8988T (cell line): ENCODE results near the gene MRPL16.
"Not testable (repeated sequence)": the region's sequence is repeated elsewhere in the genome, so short reads cannot be mapped to it uniquely, and the experiment has no call there.

ENCODE experiments used
- DNase-seq: peaks from one replicate; pipeline ENCODE4 v3.0.0; 2011

Gene MRPL16

DNA sequence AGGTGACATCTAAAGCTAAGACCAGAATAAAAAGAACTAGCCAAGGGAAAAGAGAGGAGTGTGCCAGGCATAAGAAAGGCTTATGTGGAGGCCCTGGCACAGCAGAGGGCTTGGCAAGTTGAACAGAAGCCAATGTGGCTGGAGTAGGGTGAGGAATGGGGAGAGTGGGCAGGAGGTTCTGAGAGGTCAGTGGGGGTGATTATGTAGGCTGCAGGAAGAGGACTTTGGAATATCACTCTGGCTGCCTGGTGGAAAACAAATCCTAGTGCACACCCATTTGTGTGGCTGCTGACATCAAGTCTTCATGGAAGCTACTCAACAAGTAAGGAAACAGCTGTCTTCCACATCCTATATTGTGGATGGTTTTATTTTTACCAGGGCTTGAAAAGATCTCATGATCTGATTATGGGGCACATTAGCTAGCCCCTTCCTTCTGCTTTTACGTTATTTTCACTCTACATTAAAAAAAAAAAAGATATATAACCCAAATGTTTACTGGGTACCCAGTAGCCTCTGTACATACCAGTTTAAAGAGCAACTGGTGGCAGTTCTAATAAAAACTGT is 3.4 kb downstream of the MRPL16 start:
- no peak for DNase-seq

DNA sequence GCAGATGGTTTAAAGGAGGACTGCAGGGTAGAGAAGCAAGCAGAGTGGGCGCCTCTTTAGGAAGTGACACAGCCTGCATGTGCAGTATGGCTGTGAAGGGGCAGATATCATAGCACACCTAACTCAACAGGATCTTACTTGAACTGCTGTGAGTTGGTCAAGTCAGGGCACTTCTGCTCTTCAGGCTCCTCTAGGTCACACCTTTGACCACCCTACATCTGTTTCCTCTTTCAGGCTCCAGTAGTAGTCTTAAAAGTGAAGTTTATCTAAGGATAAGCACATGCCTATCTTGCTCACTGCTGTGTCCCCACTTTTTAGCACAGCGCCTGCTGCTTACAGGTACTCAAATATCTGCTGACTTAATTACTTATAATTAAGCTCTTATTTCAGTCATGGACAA is 6.5 kb downstream of the MRPL16 start:
- no peak for DNase-seq

DNA sequence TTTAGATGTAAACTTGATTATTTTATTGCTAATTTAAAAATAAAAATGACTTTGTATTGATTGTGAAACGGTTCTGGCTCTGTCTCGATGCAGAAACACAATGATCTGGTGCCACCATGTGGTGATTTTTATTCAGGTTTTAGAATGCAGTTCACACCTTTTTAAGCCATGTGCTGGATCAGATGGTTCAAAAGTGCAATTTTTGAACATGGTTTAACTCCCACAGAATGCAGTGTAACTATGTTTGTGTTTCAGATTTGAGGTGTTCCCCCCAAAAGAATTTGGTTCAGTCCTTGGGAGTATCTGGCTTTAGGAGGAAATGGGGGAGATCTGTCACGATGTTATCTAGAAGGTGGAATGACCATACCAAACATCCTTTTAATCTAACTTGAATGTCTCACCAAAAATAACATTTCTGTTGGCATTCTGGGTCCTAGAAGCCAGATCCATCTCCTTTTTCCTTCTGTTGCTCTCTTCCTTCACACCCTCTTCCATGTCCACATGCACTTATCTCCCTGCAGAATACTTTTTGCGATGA is 7.9 kb downstream of the MRPL16 start:
- DNase-seq, result no peak

DNA sequence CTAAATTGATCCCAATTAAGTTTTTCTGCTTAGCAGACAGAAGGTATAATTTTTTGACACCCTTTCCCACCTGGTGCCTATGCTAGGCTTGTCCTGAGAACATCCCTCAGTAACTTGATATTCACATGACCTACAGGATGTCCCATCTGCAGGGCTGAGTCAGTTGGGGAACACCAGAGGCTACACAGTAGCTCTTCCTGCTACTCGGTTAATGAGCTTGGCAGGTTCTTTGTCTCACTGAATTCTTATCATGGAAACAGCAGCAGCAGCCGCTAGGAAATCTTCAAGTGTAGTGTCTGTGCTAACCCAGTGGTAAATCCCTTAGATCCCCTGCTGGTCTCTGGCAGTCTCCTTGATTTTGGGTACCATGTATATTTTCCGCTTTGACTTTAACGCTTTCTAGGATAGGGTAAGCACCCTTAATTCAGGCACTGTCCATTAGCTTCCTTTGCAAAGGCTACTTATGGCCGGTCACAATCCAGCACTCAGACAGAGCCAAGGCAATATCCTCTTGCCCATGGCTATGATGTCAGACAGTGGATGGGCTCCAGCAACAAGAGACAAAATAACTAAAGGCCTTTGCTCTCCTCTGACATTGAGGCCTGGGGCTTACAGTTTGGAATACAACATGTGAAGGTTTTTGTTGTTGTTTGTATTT is 8.5 kb downstream of the MRPL16 start:
- DNase-seq, result no peak

DNA sequence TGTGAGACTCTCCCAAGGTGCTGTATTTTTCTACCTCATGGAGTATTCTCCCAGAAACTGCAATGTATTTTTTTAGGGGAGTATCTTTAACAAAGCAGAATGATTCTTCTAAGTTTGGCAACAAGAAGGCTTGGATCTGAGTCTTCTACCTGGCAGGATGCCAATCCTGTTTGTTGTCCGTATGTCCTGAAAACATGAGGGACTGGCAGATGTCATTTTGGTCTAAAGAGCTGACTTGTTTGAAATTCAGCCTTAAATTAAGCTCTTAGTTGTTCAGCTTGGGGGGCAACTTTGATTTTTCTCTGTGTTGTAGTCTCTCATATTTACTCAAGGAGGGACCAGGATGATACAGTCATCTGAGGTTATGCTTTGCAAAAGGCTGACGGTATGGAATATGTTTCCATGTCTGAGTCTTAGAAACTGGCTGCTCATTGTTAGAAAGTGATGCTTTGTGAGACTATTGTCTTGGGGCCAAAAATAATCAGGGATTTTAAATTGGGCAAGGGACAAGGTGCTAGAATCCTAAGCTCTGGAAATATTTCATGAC is 9.3 kb downstream of the MRPL16 start:
- no peak for DNase-seq

DNA sequence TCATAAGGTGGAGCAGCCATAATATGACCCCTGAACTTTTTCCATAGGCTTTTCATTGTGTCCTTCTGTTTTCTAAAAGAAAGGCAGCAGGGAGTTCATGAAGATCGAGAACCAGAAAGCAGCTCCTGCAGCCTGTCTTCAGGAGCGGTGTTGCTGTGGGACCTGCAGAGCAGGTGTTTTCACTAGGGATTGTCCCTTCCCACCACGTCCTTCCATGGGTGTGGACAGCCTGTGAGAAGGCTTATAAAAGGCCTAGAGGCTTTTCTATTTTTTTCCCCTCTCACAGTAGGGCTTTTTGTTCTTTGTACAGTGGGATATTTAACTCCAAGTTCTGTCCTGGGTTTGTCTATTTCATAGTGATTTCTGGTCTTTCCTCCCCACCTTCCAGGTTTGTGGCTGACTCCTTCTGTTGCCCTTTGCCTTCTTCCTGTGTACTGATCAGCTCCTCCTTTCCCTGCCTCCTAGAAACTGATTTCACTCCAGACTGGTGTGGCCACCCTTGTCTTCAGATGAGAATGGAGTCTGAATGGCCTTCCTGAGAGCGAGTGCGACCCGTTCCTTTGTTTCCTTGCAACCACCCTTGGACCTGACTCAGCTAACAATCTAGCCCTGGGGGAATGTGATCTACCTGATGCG is 10.1 kb downstream of the MRPL16 start:
- DNase-seq, result no peak

DNA sequence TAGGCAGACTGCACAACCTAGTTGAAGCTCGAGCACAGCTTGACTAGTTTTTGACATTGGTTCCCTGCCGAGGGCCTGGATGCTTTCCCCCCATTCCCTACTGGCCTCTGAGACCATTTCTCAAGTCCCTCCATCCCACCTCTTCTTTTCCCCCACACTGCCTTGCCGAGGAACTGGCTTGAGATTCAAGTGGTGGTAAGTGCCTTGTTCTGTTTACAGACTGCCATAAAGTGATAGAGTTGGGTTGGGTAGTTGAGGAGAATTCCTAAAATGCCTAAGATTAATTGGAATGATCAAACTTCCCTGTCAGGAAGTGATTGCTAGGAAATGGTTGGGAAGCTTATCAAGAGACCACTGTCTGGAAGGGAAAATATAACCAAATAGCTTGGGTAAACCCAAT is 16.2 kb downstream of the MRPL16 start:
- no peak for DNase-seq

DNA sequence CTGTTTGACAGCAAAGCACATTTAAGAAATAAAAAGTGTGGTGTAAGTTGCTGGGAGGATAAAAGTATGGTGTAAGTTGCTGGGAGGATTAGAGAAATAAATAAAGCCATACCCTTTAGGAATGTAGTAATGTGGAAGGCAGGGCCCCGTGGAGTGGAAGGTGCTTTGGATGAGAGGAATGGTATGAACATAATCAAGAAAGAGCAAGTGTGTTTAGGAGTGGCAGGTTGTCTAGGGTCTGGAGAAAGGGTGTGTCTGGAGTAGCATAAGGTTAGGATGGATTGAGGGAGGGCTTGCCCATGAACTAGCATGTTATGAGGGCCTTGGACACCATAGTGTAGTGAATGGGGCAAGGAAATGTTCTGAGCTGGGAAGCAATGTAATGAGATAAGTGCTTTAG is 18.1 kb downstream of the MRPL16 start:
- DNase-seq, result no peak

DNA sequence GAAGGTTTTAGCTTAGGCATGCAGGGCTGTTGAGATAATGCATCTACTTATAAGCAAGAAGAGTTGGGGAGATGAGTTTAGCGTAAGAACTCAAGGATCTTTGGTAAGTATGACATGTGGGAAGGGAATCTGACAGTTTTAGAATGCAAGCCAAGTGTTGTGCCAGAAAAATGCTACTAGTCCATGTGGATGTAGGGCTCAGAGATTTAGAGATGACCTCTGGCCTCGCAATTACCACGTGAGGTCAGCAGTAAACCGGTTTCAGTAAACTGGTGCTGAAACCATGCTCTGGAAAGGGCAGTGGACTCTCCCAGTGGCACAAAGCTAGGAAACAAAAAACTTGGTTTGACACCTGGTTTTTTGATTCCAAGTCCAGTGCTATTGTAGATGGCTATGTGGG is 18.9 kb downstream of the MRPL16 start:
- no peak for DNase-seq

DNA sequence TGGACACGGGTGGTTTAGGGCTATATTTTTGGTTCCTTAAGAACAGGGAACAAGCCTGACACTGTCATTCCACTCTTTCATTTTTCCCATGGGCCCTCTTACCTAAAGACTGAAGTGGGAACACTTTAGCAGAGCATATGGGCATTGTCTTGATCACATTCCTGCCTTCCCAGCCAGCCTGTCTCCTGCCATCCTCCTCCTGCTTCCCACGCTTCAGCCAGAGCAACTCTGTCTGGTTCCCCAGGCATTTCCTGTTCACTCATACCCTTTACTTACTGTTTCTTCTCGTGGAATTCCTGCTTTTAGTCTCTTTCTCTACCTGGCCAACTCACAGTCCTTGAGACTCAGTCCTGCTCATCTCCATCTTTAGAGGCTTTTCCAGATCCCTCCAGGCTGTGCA is 22.8 kb downstream of the MRPL16 start:
- no peak for DNase-seq

DNA sequence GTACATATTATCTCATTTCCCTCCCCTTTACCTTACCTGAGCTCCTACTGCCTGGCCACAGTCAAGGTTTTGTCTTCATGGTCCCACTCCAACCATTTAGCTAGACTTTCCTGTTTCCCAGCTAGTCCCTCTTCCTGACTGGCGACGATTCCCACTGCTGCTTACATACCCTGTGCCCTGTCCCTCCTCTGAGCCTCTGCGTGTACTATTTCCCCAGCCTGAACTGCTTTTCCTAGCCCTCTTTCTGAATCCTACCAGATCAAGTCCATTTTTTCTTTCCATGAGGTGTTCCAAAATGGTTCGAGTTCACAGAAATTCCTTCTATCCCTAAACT is 23.4 kb downstream of the MRPL16 start:
- DNase-seq, result no peak

DNA sequence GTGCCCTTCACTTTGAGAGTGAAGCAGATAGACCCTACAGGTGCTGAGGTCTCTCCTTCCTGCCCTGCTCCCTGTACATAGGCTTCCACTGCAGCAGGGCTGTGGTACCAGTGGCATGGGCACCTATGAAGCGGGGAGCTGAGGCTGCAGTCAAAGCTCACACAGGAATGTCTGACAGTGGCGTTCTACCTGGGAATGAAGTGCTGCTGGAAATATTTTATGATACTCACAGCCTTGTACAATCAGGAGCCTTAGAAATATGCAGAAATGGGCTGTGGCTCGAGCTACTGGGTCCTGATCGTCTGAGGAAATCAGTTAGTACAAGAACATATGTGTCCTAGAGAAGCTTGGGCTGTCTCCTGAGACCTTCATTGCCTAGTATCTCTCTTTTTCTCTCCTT is 24.8 kb downstream of the MRPL16 start:
- DNase-seq, result no peak

DNA sequence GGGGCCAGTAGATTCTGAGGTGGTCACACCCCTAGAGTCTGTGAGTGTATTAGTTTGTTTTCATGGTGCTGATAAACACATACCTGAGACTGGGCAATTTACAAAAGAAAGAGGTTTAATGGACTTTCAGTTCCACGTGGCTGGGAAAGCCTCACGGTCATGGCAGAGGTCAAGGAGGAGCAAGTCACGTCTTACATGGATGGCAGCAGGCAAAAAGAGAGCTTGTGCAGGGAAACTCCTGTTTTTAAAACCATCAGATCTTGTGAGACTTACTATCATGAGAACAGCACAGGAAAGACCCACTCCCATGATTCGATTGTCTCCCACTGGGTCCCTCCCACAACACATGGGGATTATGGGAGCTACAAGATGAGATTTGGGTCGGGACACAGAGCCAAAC is 26.1 kb downstream of the MRPL16 start:
- DNase-seq, result not testable (repeated sequence)

DNA sequence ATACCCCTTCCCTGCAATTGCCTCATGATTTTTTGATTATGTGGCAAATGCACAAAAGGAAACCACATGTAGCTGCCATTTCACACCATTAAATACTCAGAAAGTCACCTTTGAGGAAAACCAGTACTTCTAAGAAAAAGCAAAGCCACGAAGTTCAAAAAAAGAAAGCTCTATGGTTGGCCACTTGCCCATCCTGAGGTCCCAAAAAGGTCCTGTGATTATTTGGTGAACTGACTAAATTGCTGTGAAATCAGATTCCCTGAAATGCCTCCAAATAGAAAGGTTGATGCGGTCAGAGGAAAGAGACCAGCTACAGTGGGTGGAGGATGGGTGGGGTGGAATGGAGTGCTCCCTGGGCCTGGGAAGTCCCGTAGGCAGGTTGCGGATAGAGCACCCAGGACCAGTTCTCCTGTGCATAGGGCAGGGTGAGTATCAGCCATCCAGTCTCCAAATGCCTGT is 26.9 kb downstream of the MRPL16 start:
- DNase-seq, result no peak

DNA sequence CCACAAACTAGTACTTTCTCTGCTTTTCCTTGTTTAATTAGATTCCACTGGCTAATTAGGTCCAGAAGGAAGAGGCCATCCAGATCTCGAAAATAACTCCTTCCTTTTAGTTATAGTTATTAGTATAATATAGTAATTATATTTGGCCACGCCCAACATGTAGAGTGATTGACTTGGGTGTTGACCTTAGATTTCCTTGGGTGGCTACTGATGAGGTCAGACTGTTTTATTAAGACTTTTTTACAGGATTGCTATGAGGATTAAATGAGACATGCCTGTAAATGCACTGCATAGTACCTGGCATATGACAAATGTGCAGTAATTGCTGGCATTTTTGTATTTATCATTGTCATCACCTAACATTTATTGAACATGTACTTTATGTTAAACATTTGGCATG is 28.5 kb downstream of the MRPL16 start:
- no peak for DNase-seq

DNA sequence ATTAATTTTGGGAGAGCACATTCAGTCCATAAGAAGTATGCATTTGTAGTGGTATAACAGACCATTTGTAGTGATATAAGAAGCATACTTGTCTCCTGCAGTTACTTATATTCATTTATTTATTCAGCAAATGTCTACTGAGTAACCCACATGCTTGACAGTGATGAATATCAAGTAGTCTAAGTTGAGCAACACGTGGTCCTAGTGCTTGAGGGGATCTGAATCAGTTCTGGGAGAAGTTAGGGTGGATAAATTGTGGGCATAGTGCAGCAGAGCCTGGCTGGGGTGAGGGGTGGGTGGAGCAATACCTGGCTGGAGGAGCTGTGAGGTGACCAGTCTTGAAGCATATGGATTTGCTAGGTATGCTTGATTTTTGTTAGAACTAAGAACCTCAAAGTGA is 31.1 kb downstream of the MRPL16 start:
- DNase-seq, result no peak

DNA sequence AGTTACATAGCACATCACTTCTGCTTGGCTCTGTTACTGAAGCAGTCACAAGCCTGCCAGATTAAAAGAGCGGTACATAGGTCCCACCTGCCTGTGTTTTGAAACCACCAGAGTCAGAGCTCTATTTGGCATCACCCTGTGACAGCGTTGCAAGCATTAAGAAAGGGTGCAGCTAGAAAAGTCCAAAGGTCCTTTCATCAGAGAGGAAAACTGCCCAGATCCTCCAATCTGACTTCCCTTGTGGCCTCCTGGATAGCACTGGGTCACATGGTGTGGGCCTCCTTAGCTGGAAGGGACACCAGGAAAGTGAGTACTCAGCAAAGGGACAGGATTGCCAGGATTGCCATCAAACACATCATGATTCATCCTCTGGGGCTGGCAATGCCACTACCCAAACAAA is 32.5 kb downstream of the MRPL16 start:
- no peak for DNase-seq

DNA sequence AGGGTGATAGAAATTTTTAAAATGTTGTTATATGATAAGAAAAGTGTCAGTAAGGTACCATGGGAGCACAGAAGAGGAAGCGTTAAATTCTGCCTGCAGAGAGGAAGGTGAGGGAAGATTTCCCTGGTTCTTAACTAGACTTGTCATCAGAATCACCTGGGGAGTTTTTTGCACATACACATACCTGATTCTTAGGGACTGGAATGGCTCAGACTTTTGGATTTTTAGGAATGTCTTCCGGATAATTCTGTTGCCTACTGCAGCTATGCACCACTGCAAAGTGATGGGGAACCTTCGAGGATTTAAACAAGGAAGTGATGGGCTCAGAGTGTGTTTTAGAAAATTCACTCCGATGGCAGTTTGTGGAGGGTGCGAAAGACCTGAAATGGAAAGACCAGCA is 33.5 kb downstream of the MRPL16 start:
- no peak for DNase-seq

DNA sequence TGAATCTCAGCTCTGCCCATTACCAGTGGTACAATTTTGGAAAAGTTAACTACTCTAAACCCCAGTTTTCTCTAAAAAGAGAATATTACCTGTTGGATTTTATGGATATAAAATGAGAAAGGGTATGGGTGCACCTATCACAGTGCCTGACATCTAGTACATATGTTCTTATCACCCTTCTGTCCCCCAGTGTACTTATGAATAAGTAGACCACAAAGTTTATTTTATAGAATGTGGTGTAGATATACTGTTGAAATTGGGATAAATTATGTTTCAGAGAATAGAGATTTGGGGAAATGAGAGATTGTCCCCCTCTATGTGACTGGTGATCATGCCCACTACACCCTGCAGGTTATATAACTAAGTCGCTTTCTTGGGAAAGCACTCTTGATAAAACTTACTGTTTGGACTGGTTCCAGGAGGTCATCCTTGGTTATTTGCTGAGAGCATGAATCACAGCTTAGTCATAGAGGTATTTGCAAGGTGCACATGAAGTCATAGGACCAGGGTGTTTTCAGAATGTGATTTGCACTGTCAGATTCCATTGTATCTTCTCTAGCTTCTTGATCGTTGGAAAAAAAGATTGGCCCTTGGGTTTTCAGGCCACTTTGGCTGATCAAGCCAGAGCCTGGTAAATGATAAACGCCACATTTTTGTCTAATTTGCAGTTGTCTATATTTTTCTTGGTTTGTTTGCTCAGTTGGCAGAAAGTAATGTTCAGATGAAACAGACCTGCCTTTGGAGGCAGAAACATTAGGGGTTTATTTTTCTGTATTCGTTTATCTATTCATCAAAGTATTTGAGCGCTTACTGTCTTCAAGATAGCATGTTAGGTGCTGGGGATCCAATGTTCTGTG is 34.1 kb downstream of the MRPL16 start:
- peak; percentile 57 for DNase-seq

DNA sequence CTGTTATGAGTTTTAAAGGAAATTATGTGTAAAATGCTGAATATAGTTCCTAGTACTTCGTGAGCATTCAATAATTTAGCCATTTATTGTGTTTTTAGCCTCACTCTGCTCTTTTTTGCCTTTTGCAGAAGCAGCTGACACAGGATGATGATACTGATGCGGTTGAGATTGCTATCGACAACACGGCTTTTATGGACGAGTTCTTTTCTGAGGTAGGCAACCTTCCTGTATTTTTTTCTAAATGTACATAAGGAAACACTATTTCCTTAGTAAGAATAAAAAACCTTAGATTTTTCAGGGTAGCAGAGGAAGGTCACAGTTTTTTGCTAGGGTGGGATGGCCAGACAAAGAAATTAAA is 37.5 kb downstream of the MRPL16 start:
- no peak for DNase-seq

DNA sequence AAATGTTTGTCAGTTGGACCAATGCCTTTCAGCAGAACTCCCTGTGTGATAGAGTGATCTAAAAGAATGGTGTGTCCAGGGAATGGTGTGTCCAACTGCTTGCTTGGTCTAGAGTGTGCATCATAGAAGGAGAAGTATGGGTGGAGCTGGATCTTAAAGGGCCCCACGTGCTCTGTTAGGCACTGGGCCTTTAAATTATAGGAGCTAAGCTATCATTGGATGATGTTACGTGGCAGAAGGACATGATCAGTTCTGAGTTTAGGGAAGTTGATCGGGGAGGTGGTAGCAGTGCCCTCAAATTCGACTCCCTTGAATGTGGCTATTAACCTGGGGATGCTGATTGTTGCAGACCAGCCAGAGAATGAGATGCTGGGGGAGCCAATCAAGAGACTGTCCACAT is 39.0 kb downstream of the MRPL16 start:
- no peak for DNase-seq

DNA sequence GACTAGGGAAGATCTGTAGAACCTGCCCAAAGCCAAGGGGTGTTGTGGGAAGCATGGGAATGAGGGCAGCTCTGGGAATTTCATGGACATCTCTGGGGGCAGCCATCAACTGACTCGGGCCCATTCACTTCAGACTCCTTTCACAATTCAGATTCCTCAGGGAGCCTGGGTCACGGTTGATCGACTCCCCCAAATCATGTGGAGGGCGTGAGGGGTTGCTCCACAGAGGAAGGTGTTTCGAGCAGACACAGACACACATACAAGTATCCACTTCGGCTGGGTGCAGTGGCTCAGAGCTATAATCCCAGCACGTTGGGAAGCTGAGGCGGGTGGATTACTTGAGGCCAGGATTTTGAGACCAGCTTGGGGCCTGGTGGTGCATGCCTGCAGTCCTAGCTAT is 39.7 kb downstream of the MRPL16 start:
- no peak for DNase-seq

DNA sequence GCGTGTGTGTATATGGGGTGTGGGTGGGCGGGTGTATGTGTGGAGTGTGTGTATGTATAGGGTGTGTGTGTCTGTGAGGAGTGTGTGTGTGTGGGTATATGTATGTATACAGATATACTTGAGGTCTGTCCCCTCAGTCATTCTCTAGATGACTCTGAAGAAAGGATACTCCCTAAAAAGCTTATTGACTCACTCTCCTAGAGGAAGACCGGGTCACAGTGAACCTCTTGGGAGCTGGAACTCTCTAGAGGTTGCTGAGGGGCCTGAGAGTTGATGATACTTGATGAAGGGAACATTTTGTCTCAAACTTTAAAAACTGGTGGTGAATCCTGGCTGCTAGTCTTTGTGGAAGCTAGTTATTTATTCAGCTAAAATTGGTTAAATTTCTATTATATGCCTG is 40.3 kb downstream of the MRPL16 start:
- no peak for DNase-seq
